ENCODE results near the gene RAB29. TPM values are rescaled to one million over a fixed set of nuclear protein-coding genes. Genes with fewer than 3 reads are reported as not detected.
"Not testable (repeated sequence)": the region's sequence is repeated elsewhere in the genome, so short reads cannot be mapped to it uniquely, and the experiment has no call there.

The RAB29 gene
- polyA plus RNA-seq (2013), result 10.4 TPM

- H3K27ac ChIP-seq (ENCODE audit: insufficient read depth in 1 of 2, low read depth in 1 of 2, low read length in 2 of 2, poor library complexity in 1 of 2, severe bottlenecking in 2 of 2), result peak within 1 kb of the TSS in 1 of 2 experiments; percentile 58
- H3K4me3 ChIP-seq (ENCODE audit: control insufficient read depth in 1 of 7, extremely low read depth in 1 of 7, insufficient read depth in 4 of 7, low read depth in 2 of 7, low read length in 6 of 7), result peak within 1 kb of the TSS; percentile 75 to 92 (median 87)
- peaks cover 0 to 4% (median under 1%) of the 10 kb centered on the region in 4 experiments for H3K36me3 ChIP-seq (ENCODE audit: control insufficient read depth in 4 of 4, insufficient read depth in 4 of 4, low read length in 3 of 4)
- CTCF ChIA-PET, result interaction anchor here (1.3 kb wide), 1 partner anchor 10 kb away, joined by 3 read pairs; no protein-coding TSS in a partner anchor
- peaks cover 0 to 9% (median 0%) of the 10 kb centered on the region in 5 experiments for H3K27me3 ChIP-seq (replicated peaks in 2 of 5; ENCODE audit: control insufficient read depth in 4 of 5, insufficient read depth in 5 of 5, low read length in 4 of 5)
- 0% methylated on average over 22 of the region's 40 CpGs for WGBS (ENCODE audit: insufficient coverage)
- H3K9me3 ChIP-seq (ENCODE audit: control extremely low read depth in 1 of 5, control insufficient read depth in 4 of 5, insufficient read depth in 2 of 5, low read depth in 1 of 5, low read length in 4 of 5), result no peaks in the 10 kb centered on the region
- H3K4me1 ChIP-seq (ENCODE audit: control extremely low read depth in 1 of 4, control insufficient read depth in 4 of 4, insufficient read depth in 4 of 4, low read length in 3 of 4), result peaks cover 8 to 31% (median 23%) of the 10 kb centered on the region in 4 experiments
- DNase-seq, result peak; percentile 83 to 92 (median 88)
- POLR2A ChIA-PET, result interaction anchor here (2.5 kb wide), 1 partner anchor 26 kb away, joined by 7 read pairs; no protein-coding TSS in a partner anchor
These were observed at the start of gene RAB29 for GRCh38 chr1:205775015-205775716. Gene RAB29, minus strand, starts transcription at chr1:205775482. Its CDS starts 526 bp downstream, at chr1:205774956.

- Histone ChIP-seq H3K9me3 (ENCODE audit: control extremely low read depth in 1 of 5, control insufficient read depth in 4 of 5, insufficient read depth in 2 of 5, low read depth in 1 of 5, low read length in 4 of 5) (peaks cover 0 to 4% (median 0%) of the 10 kb centered on the region in 5 experiments), H3K36me3 (ENCODE audit: control insufficient read depth in 4 of 4, insufficient read depth in 4 of 4, low read length in 3 of 4) (no peaks in the 10 kb centered on the region), H3K4me1 (ENCODE audit: control extremely low read depth in 1 of 4, control insufficient read depth in 4 of 4, insufficient read depth in 4 of 4, low read length in 3 of 4) (no peaks in the 10 kb centered on the region), H3K27me3 (replicated peaks in 2 of 5; ENCODE audit: control insufficient read depth in 4 of 5, insufficient read depth in 5 of 5, low read length in 4 of 5) (peaks cover 0 to 7% (median 0%) of the 10 kb centered on the region in 5 experiments), H3K27ac (ENCODE audit: insufficient read depth in 1 of 2, low read depth in 1 of 2, low read length in 2 of 2, poor library complexity in 1 of 2, severe bottlenecking in 2 of 2) (no peak overlapping the region), H3K4me3 (ENCODE audit: control insufficient read depth in 1 of 7, extremely low read depth in 1 of 7, insufficient read depth in 4 of 7, low read depth in 2 of 7, low read length in 6 of 7) (no peak overlapping the region)
- DNase-seq, result no peak
- ChIA-PET POLR2A (no interaction called here), CTCF (interaction anchor here (0.6 kb wide), 1 partner anchor 17 kb away, joined by 3 read pairs; no protein-coding TSS in a partner anchor)
- 100% methylated on average over 3 of the region's 5 CpGs for WGBS (ENCODE audit: insufficient coverage)
These were observed 48.9 kb upstream of the RAB29 start for GRCh38 chr1:205824180-205824579.

GRCh38 chr1:205823260-205823659 is 48.0 kb upstream of the RAB29 start:
- CTCF ChIA-PET; H3K36me3 ChIP-seq (ENCODE audit: control insufficient read depth in 4 of 4, insufficient read depth in 4 of 4, low read length in 3 of 4); POLR2A ChIA-PET: not testable (repeated sequence)

GRCh38 chr1:205822397-205822796 is 47.1 kb upstream of the RAB29 start:
- no peaks in the 10 kb centered on the region for H3K36me3 ChIP-seq (ENCODE audit: control insufficient read depth in 4 of 4, insufficient read depth in 4 of 4, low read length in 3 of 4)
- CTCF ChIA-PET, result no interaction called here
- H3K9me3 ChIP-seq (ENCODE audit: control extremely low read depth in 1 of 5, control insufficient read depth in 4 of 5, insufficient read depth in 2 of 5, low read depth in 1 of 5, low read length in 4 of 5), result peaks cover 0 to 4% (median 0%) of the 10 kb centered on the region in 5 experiments
- H3K27ac ChIP-seq (ENCODE audit: insufficient read depth in 1 of 2, low read depth in 1 of 2, low read length in 2 of 2, poor library complexity in 1 of 2, severe bottlenecking in 2 of 2), result no peak overlapping the region
- H3K4me1 ChIP-seq (ENCODE audit: control extremely low read depth in 1 of 4, control insufficient read depth in 4 of 4, insufficient read depth in 4 of 4, low read length in 3 of 4), result no peaks in the 10 kb centered on the region
- DNase-seq, result no peak
- no peak overlapping the region for H3K4me3 ChIP-seq (ENCODE audit: control insufficient read depth in 1 of 7, extremely low read depth in 1 of 7, insufficient read depth in 4 of 7, low read depth in 2 of 7, low read length in 6 of 7)
- no CpG with 5 or more reads among the region's 2 CpGs for WGBS (ENCODE audit: insufficient coverage)
- POLR2A ChIA-PET, result no interaction called here
- peaks cover 0 to 3% (median 0%) of the 10 kb centered on the region in 5 experiments for H3K27me3 ChIP-seq (replicated peaks in 2 of 5; ENCODE audit: control insufficient read depth in 4 of 5, insufficient read depth in 5 of 5, low read length in 4 of 5)

More at GRCh38 chr1:205823260-205823659, 48.0 kb upstream of the RAB29 start:
- not testable (repeated sequence) for H3K9me3 ChIP-seq (ENCODE audit: control extremely low read depth in 1 of 5, control insufficient read depth in 4 of 5, insufficient read depth in 2 of 5, low read depth in 1 of 5, low read length in 4 of 5); H3K4me3 ChIP-seq (ENCODE audit: control insufficient read depth in 1 of 7, extremely low read depth in 1 of 7, insufficient read depth in 4 of 7, low read depth in 2 of 7, low read length in 6 of 7); H3K4me1 ChIP-seq (ENCODE audit: control extremely low read depth in 1 of 4, control insufficient read depth in 4 of 4, insufficient read depth in 4 of 4, low read length in 3 of 4); H3K27me3 ChIP-seq (replicated peaks in 2 of 5; ENCODE audit: control insufficient read depth in 4 of 5, insufficient read depth in 5 of 5, low read length in 4 of 5); H3K27ac ChIP-seq (ENCODE audit: insufficient read depth in 1 of 2, low read depth in 1 of 2, low read length in 2 of 2, poor library complexity in 1 of 2, severe bottlenecking in 2 of 2)
- 100% methylated on average over 1 of the region's 2 CpGs for WGBS (ENCODE audit: insufficient coverage)
- DNase-seq, result peak in 1 of 3 donors; percentile 19

DNA sequence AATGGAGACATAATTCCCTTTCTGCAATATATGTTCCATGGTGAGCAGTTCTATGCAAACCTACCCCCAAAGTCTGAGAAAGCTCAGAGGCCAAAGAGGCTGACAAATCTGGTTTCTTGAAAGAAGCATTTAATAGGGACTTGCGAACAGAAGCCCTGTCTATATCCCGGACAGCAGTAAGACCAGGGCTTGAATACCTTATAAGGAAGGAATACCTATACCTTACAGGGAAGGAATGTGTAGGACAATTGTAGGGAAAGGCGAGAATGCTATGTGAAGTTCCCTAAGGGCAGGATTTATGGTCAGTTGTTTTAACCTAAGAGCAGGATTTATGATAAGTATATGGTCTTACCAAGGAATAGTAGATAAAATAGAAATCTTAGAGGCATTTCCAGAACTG is 42.7 kb upstream of the RAB29 start:
- Histone ChIP-seq H3K27ac (ENCODE audit: insufficient read depth in 1 of 2, low read depth in 1 of 2, low read length in 2 of 2, poor library complexity in 1 of 2, severe bottlenecking in 2 of 2) (no peak overlapping the region), H3K4me1 (ENCODE audit: control extremely low read depth in 1 of 4, control insufficient read depth in 4 of 4, insufficient read depth in 4 of 4, low read length in 3 of 4) (peaks cover 0 to 11% (median 9%) of the 10 kb centered on the region in 4 experiments), H3K36me3 (ENCODE audit: control insufficient read depth in 4 of 4, insufficient read depth in 4 of 4, low read length in 3 of 4) (no peaks in the 10 kb centered on the region), H3K4me3 (ENCODE audit: control insufficient read depth in 1 of 7, extremely low read depth in 1 of 7, insufficient read depth in 4 of 7, low read depth in 2 of 7, low read length in 6 of 7) (no peak overlapping the region), H3K27me3 (replicated peaks in 2 of 5; ENCODE audit: control insufficient read depth in 4 of 5, insufficient read depth in 5 of 5, low read length in 4 of 5) (peaks cover 0 to 15% (median 0%) of the 10 kb centered on the region in 5 experiments), H3K9me3 (ENCODE audit: control extremely low read depth in 1 of 5, control insufficient read depth in 4 of 5, insufficient read depth in 2 of 5, low read depth in 1 of 5, low read length in 4 of 5) (peaks cover 0 to 3% (median 0%) of the 10 kb centered on the region in 5 experiments)
- DNase-seq, result no peak
- WGBS (ENCODE audit: insufficient coverage), result 100% methylated on average over 1 of the region's 3 CpGs
- CTCF ChIA-PET, result interaction anchor here (0.9 kb wide), 1 partner anchor 168 kb away, joined by 3 read pairs; no protein-coding TSS in a partner anchor
- POLR2A ChIA-PET, result no interaction called here

DNA sequence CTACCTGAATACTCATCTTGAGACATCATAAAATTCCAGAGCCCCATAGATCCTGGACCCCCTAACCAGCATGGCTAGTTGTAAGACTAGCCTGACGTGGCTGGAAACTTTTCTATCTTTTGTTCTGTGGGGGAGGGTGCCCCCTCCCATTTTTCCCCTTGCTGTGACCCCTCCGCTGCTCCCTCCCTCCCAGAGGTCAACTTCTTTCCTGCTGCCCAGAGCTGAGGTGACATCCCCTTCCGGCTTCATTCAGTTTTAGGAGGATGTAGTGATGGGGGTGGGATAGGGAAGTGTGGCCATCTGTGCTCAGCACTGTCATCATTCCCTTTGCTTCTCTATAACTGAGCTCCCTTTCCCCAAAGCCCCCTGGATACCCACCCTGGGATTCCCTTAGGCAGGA is 42.1 kb upstream of the RAB29 start:
- Histone ChIP-seq H3K36me3 (ENCODE audit: control insufficient read depth in 4 of 4, insufficient read depth in 4 of 4, low read length in 3 of 4) (no peaks in the 10 kb centered on the region), H3K9me3 (ENCODE audit: control extremely low read depth in 1 of 5, control insufficient read depth in 4 of 5, insufficient read depth in 2 of 5, low read depth in 1 of 5, low read length in 4 of 5) (no peaks in the 10 kb centered on the region), H3K27me3 (replicated peaks in 2 of 5; ENCODE audit: control insufficient read depth in 4 of 5, insufficient read depth in 5 of 5, low read length in 4 of 5) (peaks cover 0 to 15% (median 0%) of the 10 kb centered on the region in 5 experiments), H3K4me1 (ENCODE audit: control extremely low read depth in 1 of 4, control insufficient read depth in 4 of 4, insufficient read depth in 4 of 4, low read length in 3 of 4) (peaks cover 0 to 14% (median 11%) of the 10 kb centered on the region in 4 experiments), H3K4me3 (ENCODE audit: control insufficient read depth in 1 of 7, extremely low read depth in 1 of 7, insufficient read depth in 4 of 7, low read depth in 2 of 7, low read length in 6 of 7) (no peak overlapping the region), H3K27ac (ENCODE audit: insufficient read depth in 1 of 2, low read depth in 1 of 2, low read length in 2 of 2, poor library complexity in 1 of 2, severe bottlenecking in 2 of 2) (no peak overlapping the region)
- POLR2A ChIA-PET, result no interaction called here
- CTCF ChIA-PET, result interaction anchor here (0.9 to 1.7 kb wide), 2 partner anchors 91 to 168 kb away, joined by 3 read pairs; no protein-coding TSS in a partner anchor
- DNase-seq, result no peak
- no CpG with 5 or more reads among the region's 3 CpGs for WGBS (ENCODE audit: insufficient coverage)

DNA sequence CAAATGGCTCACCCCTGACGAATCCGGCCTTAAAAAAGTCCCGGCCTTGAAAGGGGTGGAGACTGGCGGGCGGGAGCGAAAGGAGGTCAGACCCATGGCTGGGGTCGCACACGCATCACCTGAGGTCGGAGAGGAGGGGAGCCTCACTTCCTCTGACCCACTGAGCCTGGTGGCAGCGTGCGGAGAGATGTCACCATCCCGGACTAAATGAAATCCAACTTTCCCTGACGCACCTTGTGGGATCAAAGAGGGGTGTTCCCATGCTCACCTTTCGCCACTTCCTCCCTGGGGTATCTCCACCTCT is 38.4 kb upstream of the RAB29 start:
- CTCF ChIA-PET, result interaction anchor here (1.2 to 3.2 kb wide), 3 partner anchors 8 to 45 kb away, joined by 3 to 11 read pairs (median 3); no protein-coding TSS in a partner anchor

More for the DNA sequence above, 38.4 kb upstream of the RAB29 start:
- DNase-seq, result peak in 2 of 3 donors; percentile 23 to 55
- no peak overlapping the region for H3K27ac ChIP-seq (ENCODE audit: insufficient read depth in 1 of 2, low read depth in 1 of 2, low read length in 2 of 2, poor library complexity in 1 of 2, severe bottlenecking in 2 of 2)
- peaks cover 0 to 22% (median 18%) of the 10 kb centered on the region in 4 experiments for H3K4me1 ChIP-seq (ENCODE audit: control extremely low read depth in 1 of 4, control insufficient read depth in 4 of 4, insufficient read depth in 4 of 4, low read length in 3 of 4)
- H3K9me3 ChIP-seq (ENCODE audit: control extremely low read depth in 1 of 5, control insufficient read depth in 4 of 5, insufficient read depth in 2 of 5, low read depth in 1 of 5, low read length in 4 of 5), result no peaks in the 10 kb centered on the region
- H3K4me3 ChIP-seq (ENCODE audit: control insufficient read depth in 1 of 7, extremely low read depth in 1 of 7, insufficient read depth in 4 of 7, low read depth in 2 of 7, low read length in 6 of 7), result peak overlapping the region; percentile 71 to 93 (median 83)
- peaks cover 0 to 7% (median 4%) of the 10 kb centered on the region in 4 experiments for H3K36me3 ChIP-seq (ENCODE audit: control insufficient read depth in 4 of 4, insufficient read depth in 4 of 4, low read length in 3 of 4)
- peaks cover 0 to 15% (median 0%) of the 10 kb centered on the region in 5 experiments for H3K27me3 ChIP-seq (replicated peaks in 2 of 5; ENCODE audit: control insufficient read depth in 4 of 5, insufficient read depth in 5 of 5, low read length in 4 of 5)
- 4% methylated on average over 10 of the region's 14 CpGs for whole genome bisulfite sequencing (ENCODE audit: insufficient coverage)
- POLR2A ChIA-PET, result no interaction called here
